HepG2 (cell line): ENCODE data around the gene TBCE. TPM values are rescaled to one million over a fixed set of nuclear protein-coding genes. Genes with fewer than 3 reads are reported as not detected.

ENCODE experiments used
- DPF2 ChIP-seq: sonication (generic); formaldehyde crosslinking; IDR thresholded peaks from 2 replicates; pipeline ENCODE4 v1.4.0; 2020; ENCODE audit warnings: mild to moderate bottlenecking, low read depth, missing genetic modification reagents, borderline replicate concordance
- FOXJ3 ChIP-seq: sonication (generic); formaldehyde crosslinking; IDR thresholded peaks from 2 replicates; pipeline ENCODE4 v1.4.0; 2020; ENCODE audit warnings: missing genetic modification reagents, mild to moderate bottlenecking, borderline replicate concordance
- HDAC1 ChIP-seq: sonication (generic); formaldehyde crosslinking; IDR thresholded peaks from 2 replicates; pipeline ENCODE4 v1.5.1; 2020; ENCODE audit warnings: mild to moderate bottlenecking, missing genetic modification reagents
- HMG20A ChIP-seq: IDR thresholded peaks from 2 replicates; pipeline ENCODE4 v1.6.1; 2016; ENCODE audit warnings: borderline replicate concordance
- MAFF ChIP-seq: IDR thresholded peaks from 2 replicates; pipeline ENCODE4 v1.6.1; 2011; ENCODE audit warnings: low read depth, low read length, improper control_type of control experiment
- MLXIP ChIP-seq: sonication (generic); formaldehyde crosslinking; IDR thresholded peaks from 2 replicates; pipeline ENCODE4 v1.9.0; 2021; ENCODE audit warnings: missing genetic modification reagents, borderline replicate concordance
- MYPOP ChIP-seq: sonication (generic); formaldehyde crosslinking; IDR thresholded peaks from 2 replicates; pipeline ENCODE4 v1.8.1; 2023; ENCODE audit warnings: mild to moderate bottlenecking, moderate library complexity, missing genetic modification reagents
- PAXIP1 ChIP-seq: sonication (generic); formaldehyde crosslinking; conservative IDR thresholded peaks from 2 replicates; pipeline ENCODE4 v1.4.0; 2020; ENCODE audit warnings: mild to moderate bottlenecking, missing genetic modification reagents, moderate library complexity
- RCOR2 ChIP-seq: IDR thresholded peaks from 2 replicates; pipeline ENCODE4 v1.6.1; 2016; ENCODE audit warnings: missing biosample characterization, missing genetic modification reagents
- TBX2 ChIP-seq: sonication (generic); formaldehyde crosslinking; IDR thresholded peaks from 2 replicates; pipeline ENCODE4 v1.5.0; 2020; ENCODE audit warnings: missing genetic modification reagents, mild to moderate bottlenecking, borderline replicate concordance
- XBP1 ChIP-seq: sonication (generic); formaldehyde crosslinking; IDR thresholded peaks from 2 replicates; pipeline ENCODE4 v1.5.0; 2020; ENCODE audit warnings: missing genetic modification reagents
- ZFP36L1 ChIP-seq: sonication (generic); formaldehyde crosslinking; IDR thresholded peaks from 2 replicates; pipeline ENCODE4 v1.8.0; 2022; ENCODE audit warnings: mild to moderate bottlenecking, missing genetic modification reagents, moderate library complexity
- ZNF609 ChIP-seq: sonication (generic); formaldehyde crosslinking; IDR thresholded peaks from 2 replicates; pipeline ENCODE4 v1.4.0; 2020; ENCODE audit warnings: mild to moderate bottlenecking, missing genetic modification reagents, borderline replicate concordance
- polyA plus RNA-seq, 8 experiments: library from polyadenylated mRNA; depleted of rRNA in 3 of 8; stranded (reverse) in 7 of 8; unstranded in 1 of 8; fragments of >200 nt; fragmentation: Illumina TruSeq in 4 of 8; extraction: Trizol in 4 of 8; gene quantifications; 2 replicates each; pipeline versions ENCODE4 v1.2.1 to v1.2.3, GENCODE V29; 2011 to 2016; ENCODE audit warnings: low read depth in 4 of 8, missing spikeins in 1 of 8, mixed read lengths in 1 of 8; ENCODE audit not compliant: insufficient read depth in 1 of 8
- total RNA-seq, 5 experiments: library from RNA; depleted of rRNA; stranded (reverse); fragments of >200 nt; fragmentation: Illumina TruSeq; extraction: Trizol; gene quantifications; 2 replicates each; pipeline ENCODE4 v1.2.3, GENCODE V29; 2016; ENCODE audit warnings: low read depth in 1 of 5

TBCE gene
- total and polyA plus RNA-seq, 2 of the 13 experiments (the other 11 are each of a cell fraction or from before 2014, with no cell fraction given), result 25.6 to 31.1 TPM

GRCh38 chr1:235409042-235409820 lies 42.0 kb downstream of the TBCE start (continued):
- TF ChIP-seq HMG20A, result peak; percentile 87; the same call in 1 of the 2 replicates
- peak; percentile 69 for TF ChIP-seq TBX2 (CRISPR knock-in tag)
- TF ChIP-seq FOXJ3 (CRISPR knock-in tag), result peak; percentile 96
- TF ChIP-seq PAXIP1 (CRISPR knock-in tag), result peak; percentile 96
- peak; percentile 52; the same call in 1 of the 2 replicates for TF ChIP-seq XBP1 (CRISPR knock-in tag)
- TF ChIP-seq MAFF, result no peak
- peak; percentile 38; the same call in 1 of the 2 replicates for TF ChIP-seq MYPOP (CRISPR knock-in tag)
- peak; percentile 75 for TF ChIP-seq ZNF609 (CRISPR knock-in tag)
- TF ChIP-seq MLXIP (CRISPR knock-in tag), result no peak
- TF ChIP-seq RCOR2, result peak; percentile 82
- peak; percentile 55; the same call in 1 of the 2 replicates for TF ChIP-seq ZFP36L1 (CRISPR knock-in tag)
- TF ChIP-seq DPF2 (CRISPR knock-in tag), result peak; percentile 87
- peak; percentile 63; the same call in 1 of the 2 replicates for TF ChIP-seq HDAC1 (CRISPR knock-in tag)
